A673 (cell line): ENCODE data around the gene C12orf57. TPM values are rescaled to one million over a fixed set of nuclear protein-coding genes. Genes with fewer than 3 reads are reported as not detected.
A peak's percentile ranks its signal among the peaks of the same experiment; 100 is the strongest.

ENCODE experiments used
- BruUV-seq: library from RNA; stranded (reverse); fragments of 400-500 nt; replicated peaks from 2 replicates; lab custom pipeline; 2021; lab: Mats Ljungman, UMichigan
- CTCF ChIA-PET: fragments of 300-600 bp; sonication (Branson Sonifier 250); formaldehyde crosslinking; loops from one replicate; lab custom pipeline; 2022; ENCODE audit warnings: antibody characterized with exemption; lab: Charles Lee
- POLR2A ChIA-PET: fragments of 300-600 bp; sonication (Branson Sonifier 250); formaldehyde crosslinking; loops from one replicate; lab custom pipeline; 2022; ENCODE audit warnings: antibody characterized with exemption; ENCODE audit not compliant: low non-redundant PET; lab: Charles Lee
- DNase-seq: peaks from one replicate; pipeline ENCODE4 v3.0.0-alpha.2; 2015; ENCODE audit warnings: low spot score
- H3K27ac ChIP-seq: fragments of 200-600 bp; sonication (generic); 2 replicates; pipeline ENCODE4 v1.5.1; 2016; ENCODE audit warnings: mixed run types, low read depth, mild to moderate bottlenecking, mixed read lengths, antibody characterized with exemption, low read length; ENCODE audit not compliant: poor library complexity, severe bottlenecking
- H3K27me3 ChIP-seq: fragments of 200-600 bp; sonication (generic); replicated peaks from 2 replicates; pipeline ENCODE4 v1.6.1; 2017; ENCODE audit warnings: mixed run types, low read depth, mild to moderate bottlenecking, mixed read lengths, antibody characterized with exemption, low read length; ENCODE audit not compliant: insufficient read depth, poor library complexity
- H3K36me3 ChIP-seq: fragments of 200-600 bp; sonication (generic); 2 replicates; pipeline ENCODE4 v1.6.1; 2016; ENCODE audit warnings: mixed run types, mild to moderate bottlenecking, mixed read lengths, antibody characterized with exemption, low read length; ENCODE audit not compliant: insufficient read depth, poor library complexity, severe bottlenecking
- H3K4me1 ChIP-seq: fragments of 200-600 bp; sonication (generic); 2 replicates; pipeline ENCODE4 v1.6.1; 2017; ENCODE audit warnings: mixed run types, mild to moderate bottlenecking, mixed read lengths, antibody characterized with exemption, low read length; ENCODE audit not compliant: insufficient read depth, poor library complexity, severe bottlenecking
- H3K4me3 ChIP-seq: fragments of 200-600 bp; sonication (generic); 2 replicates; pipeline ENCODE4 v1.5.1; 2016; ENCODE audit warnings: low read depth, mixed run types, mild to moderate bottlenecking, mixed read lengths, low read length; ENCODE audit not compliant: poor library complexity, severe bottlenecking
- H3K9me3 ChIP-seq: fragments of 200-600 bp; sonication (generic); 2 replicates; pipeline ENCODE4 v1.6.1; 2016; ENCODE audit warnings: mixed run types, low read depth, mild to moderate bottlenecking, mixed read lengths, antibody characterized with exemption, low read length; ENCODE audit not compliant: poor library complexity, severe bottlenecking
- EZH2 ChIP-seq: fragments of 200-600 bp; sonication (generic); IDR thresholded peaks from 2 replicates; pipeline ENCODE4 v1.6.1; 2017; ENCODE audit warnings: borderline replicate concordance, low read depth, mild to moderate bottlenecking, mixed read lengths, antibody characterized with exemption, low read length; ENCODE audit not compliant: poor library complexity, severe bottlenecking
- intact Hi-C: fragments of 100-400 bp; cut with micrococcal nuclease; formaldehyde crosslinking; loops from one replicate; pipeline ENCODE4 v1.10.0; 2022; ENCODE audit not compliant: unreplicated experiment
- total RNA-seq: library from RNA; stranded (reverse); gene quantifications from 2 replicates; pipeline ENCODE4 v1.2.3, GENCODE V29; 2021
- TF ChIP-seq, protein P1 (sequence below): fragments of 300-800, 200-600 bp; sonication (generic); conservative IDR thresholded peaks from 2 replicates; pipeline ENCODE4 v1.5.1; 2017; ENCODE audit warnings: low read depth, mild to moderate bottlenecking, antibody characterized with exemption, low read length, moderate library complexity, mixed read lengths

C12orf57 gene
- total RNA-seq, 1 experiment from 2014 or later = 260 TPM

DNA sequence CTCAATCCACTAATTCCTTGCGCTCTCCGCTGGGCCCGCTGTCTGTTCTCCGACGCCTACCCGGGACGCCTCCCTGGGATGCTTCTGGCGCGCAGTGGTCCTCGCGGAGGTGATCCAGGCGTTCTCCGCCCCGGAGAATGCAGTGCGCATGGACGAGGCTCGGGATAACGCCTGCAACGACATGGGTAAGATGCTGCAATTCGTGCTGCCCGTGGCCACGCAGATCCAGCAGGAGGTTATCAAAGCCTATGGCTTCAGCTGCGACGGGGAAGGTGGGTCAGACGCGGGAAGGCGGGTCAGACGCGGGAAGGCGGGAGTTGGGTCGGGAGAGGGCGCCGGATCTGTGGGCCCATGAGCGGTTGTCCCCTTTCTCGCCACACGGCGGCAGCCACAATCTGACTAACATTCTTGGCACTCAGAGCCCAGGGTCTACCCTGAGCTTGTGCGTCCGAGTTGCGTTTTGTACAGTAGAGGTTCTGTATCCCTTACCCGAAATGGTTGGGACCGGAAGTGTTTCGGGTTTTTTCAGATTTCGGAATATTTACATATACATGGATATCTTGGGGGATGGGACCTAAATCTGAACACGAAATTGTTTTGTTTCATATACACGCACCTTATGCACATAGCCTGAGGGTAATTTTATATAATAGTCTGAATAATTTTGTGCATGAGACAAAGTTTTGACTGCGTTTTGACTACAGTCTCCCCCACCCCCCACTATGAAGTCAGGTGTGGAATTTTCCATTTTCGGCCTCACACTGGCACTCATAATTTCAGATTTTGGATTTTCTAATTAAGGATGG, 762 bp downstream of the C12orf57 start:
- DNase-seq = peak; percentile 97
- Histone ChIP-seq H3K4me1 (peaks cover 18% of the 10 kb centered on the region), H3K9me3 (no peaks in the 10 kb centered on the region), H3K4me3 (peak overlapping the region; percentile 64), H3K36me3 (peaks cover 22% of the 10 kb centered on the region), H3K27me3 (no peaks in the 10 kb centered on the region), H3K27ac (peak overlapping the region; percentile 99)
- TF ChIP-seq, protein P1, sequence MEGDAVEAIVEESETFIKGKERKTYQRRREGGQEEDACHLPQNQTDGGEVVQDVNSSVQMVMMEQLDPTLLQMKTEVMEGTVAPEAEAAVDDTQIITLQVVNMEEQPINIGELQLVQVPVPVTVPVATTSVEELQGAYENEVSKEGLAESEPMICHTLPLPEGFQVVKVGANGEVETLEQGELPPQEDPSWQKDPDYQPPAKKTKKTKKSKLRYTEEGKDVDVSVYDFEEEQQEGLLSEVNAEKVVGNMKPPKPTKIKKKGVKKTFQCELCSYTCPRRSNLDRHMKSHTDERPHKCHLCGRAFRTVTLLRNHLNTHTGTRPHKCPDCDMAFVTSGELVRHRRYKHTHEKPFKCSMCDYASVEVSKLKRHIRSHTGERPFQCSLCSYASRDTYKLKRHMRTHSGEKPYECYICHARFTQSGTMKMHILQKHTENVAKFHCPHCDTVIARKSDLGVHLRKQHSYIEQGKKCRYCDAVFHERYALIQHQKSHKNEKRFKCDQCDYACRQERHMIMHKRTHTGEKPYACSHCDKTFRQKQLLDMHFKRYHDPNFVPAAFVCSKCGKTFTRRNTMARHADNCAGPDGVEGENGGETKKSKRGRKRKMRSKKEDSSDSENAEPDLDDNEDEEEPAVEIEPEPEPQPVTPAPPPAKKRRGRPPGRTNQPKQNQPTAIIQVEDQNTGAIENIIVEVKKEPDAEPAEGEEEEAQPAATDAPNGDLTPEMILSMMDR = peak; percentile 92
- no peak for TF ChIP-seq EZH2
- CTCF ChIA-PET = interaction anchor here (0.7 to 3.2 kb wide), 10 partner anchors 17 to 171 kb away, joined by 3 to 20 read pairs (median 4); partner anchors contain the start of genes C1RL and LPCAT3
- intact Hi-C loops = loop anchor here (1.0 kb wide), 3 partner anchors 18 to 165 kb away; partner anchors contain the start of genes C1R and C1RL
- BruUV-seq = no TSS peak
- POLR2A ChIA-PET = interaction anchor here (0.6 to 2.0 kb wide), 10 partner anchors 11 to 245 kb away, joined by 3 to 19 read pairs (median 6); partner anchors contain the start of genes PEX5 and USP5

DNA sequence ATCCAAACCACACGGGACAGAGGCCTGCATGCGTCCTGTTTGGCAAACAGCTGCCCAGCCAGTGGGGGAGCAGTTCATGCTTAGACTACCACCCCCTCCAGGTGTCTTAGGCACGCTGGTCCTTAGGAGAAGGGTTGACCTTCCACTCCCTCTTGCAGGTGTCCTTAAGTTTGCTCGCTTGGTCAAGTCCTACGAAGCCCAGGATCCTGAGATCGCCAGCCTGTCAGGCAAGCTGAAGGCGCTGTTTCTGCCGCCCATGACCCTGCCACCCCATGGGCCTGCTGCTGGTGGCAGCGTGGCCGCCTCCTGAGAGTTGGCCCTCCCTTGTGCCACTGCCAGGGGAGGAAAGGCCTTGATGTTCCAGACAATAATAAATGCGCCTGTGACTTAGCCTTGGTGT, 1.8 kb downstream of the C12orf57 start:
- H3K36me3 ChIP-seq = peaks cover 17% of the 10 kb centered on the region
- no peak overlapping the region for H3K4me3 ChIP-seq
- H3K27ac ChIP-seq = peak overlapping the region; percentile 99
- no peak for DNase-seq
- ChIA-PET POLR2A (no interaction called here), CTCF (interaction anchor here (1.0 to 1.8 kb wide), 2 partner anchors 16 to 168 kb away, joined by 4 to 9 read pairs; no protein-coding TSS in a partner anchor)
- peaks cover 18% of the 10 kb centered on the region for H3K4me1 ChIP-seq
- intact Hi-C loops = no loop called here
- no peaks in the 10 kb centered on the region for H3K9me3 ChIP-seq
- no TSS peak for BruUV-seq
- no peak for TF ChIP-seq EZH2
- TF ChIP-seq, protein P1 = no peak
- H3K27me3 ChIP-seq = no peaks in the 10 kb centered on the region

DNA sequence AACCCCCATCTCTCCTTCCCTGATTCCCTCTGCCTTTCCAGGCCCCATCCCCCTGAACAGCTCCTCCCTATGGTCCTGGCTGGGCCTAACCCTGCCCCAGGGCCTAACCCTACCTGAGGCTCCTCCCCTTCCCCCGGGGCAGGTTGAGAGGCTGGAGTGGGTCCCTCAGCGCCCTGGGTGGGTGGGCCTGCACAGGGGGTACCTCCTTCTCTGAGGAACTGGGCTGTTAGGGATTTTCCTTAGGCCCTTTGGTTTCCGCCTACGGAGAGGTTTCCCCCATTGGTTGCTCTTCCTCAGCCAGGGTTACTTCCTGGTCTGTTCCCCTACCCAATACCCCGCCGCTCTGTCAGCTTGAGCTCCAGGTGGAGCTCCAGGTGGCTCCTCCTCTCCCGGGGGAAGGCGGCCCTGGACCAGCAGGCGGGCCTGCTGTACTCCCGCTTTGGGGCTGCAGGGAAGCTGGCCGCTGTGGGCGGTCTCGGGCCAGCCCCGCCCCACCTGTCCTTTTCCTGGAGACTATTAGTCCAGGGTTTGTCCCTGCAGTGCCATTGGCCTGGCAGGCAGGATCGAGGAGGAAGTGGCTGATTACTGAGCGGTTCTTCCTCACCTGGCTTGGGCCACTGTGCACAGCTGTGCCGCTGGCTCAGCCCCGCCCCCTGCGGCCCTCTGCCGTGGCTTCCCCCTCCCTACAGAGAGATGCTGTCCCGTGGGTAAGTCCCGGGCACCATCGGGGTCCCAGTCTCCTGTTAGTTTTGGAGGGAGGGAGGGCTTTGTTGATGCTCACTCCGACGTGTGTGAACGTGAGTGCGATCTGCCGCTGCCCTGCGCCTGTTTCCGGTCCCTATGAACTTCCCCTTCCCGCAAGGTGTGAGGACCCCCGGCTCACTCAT, 2.5 kb downstream of the C12orf57 start:
- TF ChIP-seq, protein P1 = no peak
- no peak for TF ChIP-seq EZH2
- BruUV-seq = no TSS peak
- ChIA-PET CTCF (no interaction called here), POLR2A (interaction anchor here (0.8 kb wide), 1 partner anchor 13 kb away, joined by 3 read pairs; no protein-coding TSS in a partner anchor)
- Histone ChIP-seq H3K27me3 (no peaks in the 10 kb centered on the region), H3K36me3 (peaks cover 13% of the 10 kb centered on the region), H3K27ac (no peak overlapping the region), H3K4me1 (peaks cover 18% of the 10 kb centered on the region), H3K9me3 (no peaks in the 10 kb centered on the region), H3K4me3 (no peak overlapping the region)
- DNase-seq = no peak
- intact Hi-C loops = no loop called here
